Smooth muscle cell (in vitro differentiated cells): Measurements from ENCODE around the gene POLQ. TPM values are rescaled to one million over a fixed set of nuclear protein-coding genes. Genes with fewer than 3 reads are reported as not detected.
A peak's percentile ranks its signal among the peaks of the same experiment; 100 is the strongest.

ENCODE experiments used
- DNase-seq: peaks from one replicate; lab custom pipeline; 2025; ENCODE audit not compliant: unreplicated experiment; lab: John Stamatoyannopoulos, UW
- H2AFZ ChIP-seq: fragments of 200-600 bp; sonication (generic); 2 replicates; pipeline ENCODE4 v1.6.0; 2016; ENCODE audit warnings: antibody characterized with exemption, low read depth, mild to moderate bottlenecking
- H3F3A ChIP-seq: fragments of 200-600 bp; sonication (generic); 2 replicates; pipeline ENCODE4 v1.6.0; 2017; ENCODE audit warnings: antibody characterized with exemption, low read depth
- H3K27ac ChIP-seq: fragments of 200-600 bp; sonication (generic); 2 replicates; pipeline ENCODE4 v1.5.1; 2016; ENCODE audit warnings: low read depth, mild to moderate bottlenecking
- H3K27me3 ChIP-seq: fragments of 200-600 bp; sonication (generic); 2 replicates; pipeline ENCODE4 v1.6.1; 2016; ENCODE audit warnings: low read depth, mild to moderate bottlenecking
- H3K36me3 ChIP-seq: fragments of 200-600 bp; sonication (generic); 2 replicates; pipeline ENCODE4 v1.5.1; 2016; ENCODE audit warnings: low read depth
- H3K4me1 ChIP-seq: fragments of 200-600 bp; sonication (generic); 2 replicates; pipeline ENCODE4 v1.5.1; 2016; ENCODE audit warnings: low read depth
- H3K4me2 ChIP-seq: fragments of 200-600 bp; sonication (generic); 2 replicates; pipeline ENCODE4 v1.6.0; 2016; ENCODE audit warnings: mild to moderate bottlenecking
- H3K4me3 ChIP-seq: fragments of 200-600 bp; sonication (generic); 2 replicates; pipeline ENCODE4 v1.5.1; 2016; ENCODE audit warnings: mild to moderate bottlenecking
- H3K79me2 ChIP-seq: fragments of 200-600 bp; sonication (generic); 2 replicates; pipeline ENCODE4 v1.6.0; 2016; ENCODE audit warnings: low read depth, mild to moderate bottlenecking
- H3K9ac ChIP-seq: fragments of 200-600 bp; sonication (generic); 2 replicates; pipeline ENCODE4 v1.6.0; 2016; ENCODE audit warnings: low read depth
- H3K9me3 ChIP-seq: fragments of 200-600 bp; sonication (generic); replicated peaks from 2 replicates; pipeline ENCODE4 v1.5.1; 2016; ENCODE audit warnings: low read depth
- H4K20me1 ChIP-seq: fragments of 200-600 bp; sonication (generic); 2 replicates; pipeline ENCODE4 v1.6.0; 2016; ENCODE audit warnings: low read depth
- CTCF ChIP-seq: fragments of 200-600 bp; sonication (generic); IDR thresholded peaks from 2 replicates; pipeline ENCODE4 v1.5.1; 2017; ENCODE audit warnings: borderline replicate concordance, mild to moderate bottlenecking, antibody characterized with exemption; ENCODE audit not compliant: insufficient read depth, poor library complexity, severe bottlenecking
- WGBS: methylation state at CpG from one replicate; pipeline ENCODE4 v1.1.7; 2016; ENCODE audit warnings: low lambda C conversion rate; 5-methylcytosine and 5-hydroxymethylcytosine counted together
- polyA plus RNA-seq: library from polyadenylated mRNA; unstranded; fragments of >200 nt; fragmentation: Nextera tagmentation; extraction: Ambion mirVana; gene quantifications from 2 replicates; pipeline ENCODE4 v1.2.1, GENCODE V29; 2016
- total RNA-seq: library from RNA; depleted of rRNA; stranded (reverse); fragments of >200 nt; gene quantifications from 2 replicates; pipeline ENCODE4 v1.2.3, GENCODE V29; 2014

The POLQ gene
- total and polyA plus RNA-seq, 2 experiments from 2014 or later: 1.8 to 4.0 TPM

GRCh38 chr3:121436641-121437040, 109.1 kb downstream of the POLQ start:
- Histone ChIP-seq H3F3A (no peaks in the 10 kb centered on the region), H4K20me1 (no peaks in the 10 kb centered on the region), H3K4me3 (no peak overlapping the region), H2AFZ (no peak overlapping the region), H3K27me3 (no peaks in the 10 kb centered on the region), H3K9me3 (no peaks in the 10 kb centered on the region), H3K79me2 (no peaks in the 10 kb centered on the region), H3K4me2 (no peak overlapping the region), H3K27ac (no peak overlapping the region), H3K9ac (no peak overlapping the region), H3K36me3 (no peaks in the 10 kb centered on the region), H3K4me1 (no peaks in the 10 kb centered on the region)
- WGBS: 95% methylated on average over 3 of the region's 3 CpGs
- TF ChIP-seq CTCF: no peak
- DNase-seq: no peak

- H3K36me3 ChIP-seq: no peaks in the 10 kb centered on the region
- DNase-seq: no peak
- 92% methylated on average over 2 of the region's 2 CpGs for WGBS
These were observed 109.7 kb downstream of the POLQ start for GRCh38 chr3:121436074-121436473.

GRCh38 chr3:121431726-121432517, 113.9 kb downstream of the POLQ start:
- WGBS: 93% methylated on average over 5 of the region's 5 CpGs
- Histone ChIP-seq H2AFZ (no peak overlapping the region), H3K27me3 (no peaks in the 10 kb centered on the region), H3K36me3 (peaks cover 3% of the 10 kb centered on the region), H3F3A (no peaks in the 10 kb centered on the region), H3K9me3 (no peaks in the 10 kb centered on the region), H4K20me1 (no peaks in the 10 kb centered on the region), H3K4me3 (peak overlapping the region; percentile 7), H3K27ac (no peak overlapping the region), H3K4me2 (peak overlapping the region; percentile 36), H3K9ac (no peak overlapping the region), H3K4me1 (no peaks in the 10 kb centered on the region), H3K79me2 (no peaks in the 10 kb centered on the region)
- no peak for DNase-seq
- no peak for TF ChIP-seq CTCF

More at GRCh38 chr3:121436074-121436473, 109.7 kb downstream of the POLQ start:
- no peak overlapping the region for H2AFZ ChIP-seq
- H3K4me3 ChIP-seq: no peak overlapping the region
- no peaks in the 10 kb centered on the region for H4K20me1 ChIP-seq
- no peaks in the 10 kb centered on the region for H3K79me2 ChIP-seq
- H3K4me1 ChIP-seq: no peaks in the 10 kb centered on the region
- no peak for TF ChIP-seq CTCF
- H3F3A ChIP-seq: no peaks in the 10 kb centered on the region
- H3K9ac ChIP-seq: no peak overlapping the region
- H3K9me3 ChIP-seq: no peaks in the 10 kb centered on the region
- no peak overlapping the region for H3K4me2 ChIP-seq
- H3K27me3 ChIP-seq: no peaks in the 10 kb centered on the region
- no peak overlapping the region for H3K27ac ChIP-seq
